Smooth muscle cell of the umbilical artery (primary cell): ENCODE data around the gene SIGLECL1. TPM values are rescaled to one million over a fixed set of nuclear protein-coding genes. Genes with fewer than 3 reads are reported as not detected.

Experiments
- total RNA-seq: library from RNA; depleted of rRNA; stranded (reverse); fragments of >200 nt; gene quantifications from 2 replicates; pipeline ENCODE4 v1.2.3, GENCODE V29; 2014

Gene SIGLECL1
- not detected in 2 replicates for total RNA-seq

DNA sequence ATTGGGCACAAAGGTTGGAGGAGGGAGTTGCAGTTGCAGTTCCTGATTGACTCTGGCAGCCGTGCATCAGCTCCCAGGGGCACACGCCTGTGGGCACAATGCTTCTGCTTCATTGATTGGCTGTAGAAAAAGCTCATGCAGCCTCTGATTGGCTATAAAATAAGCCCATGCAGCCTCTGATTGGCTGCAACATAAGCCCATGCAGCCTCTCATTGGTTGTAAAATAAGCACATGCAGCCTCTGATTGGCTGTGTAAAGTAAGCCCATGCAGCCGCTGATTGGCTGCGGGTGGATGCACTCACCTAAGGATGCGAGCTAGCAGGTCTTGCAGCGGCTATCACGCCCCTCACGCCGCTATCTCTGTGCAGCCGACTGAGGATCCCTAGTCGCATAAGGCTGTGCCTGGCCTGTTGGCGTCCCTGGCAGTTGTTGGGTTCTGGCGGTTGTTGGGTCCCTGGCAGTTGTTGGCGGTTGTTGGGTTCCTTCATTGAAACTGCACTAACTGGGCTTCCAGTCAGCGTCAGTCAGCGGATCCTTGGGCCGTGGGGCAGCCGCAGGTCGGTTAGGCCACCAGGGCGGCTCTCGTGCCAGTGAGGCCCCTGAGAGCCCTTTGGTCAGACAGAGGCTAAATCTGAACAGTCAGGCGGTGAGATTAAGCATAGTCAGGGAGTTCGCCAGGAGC lies at the start of gene SIGLECL1:
Gene SIGLECL1 (plus strand): TSS at position 295 of the 682 bp plus-strand sequence. CDS start 12,993 bp downstream, outside the sequence.

DNA sequence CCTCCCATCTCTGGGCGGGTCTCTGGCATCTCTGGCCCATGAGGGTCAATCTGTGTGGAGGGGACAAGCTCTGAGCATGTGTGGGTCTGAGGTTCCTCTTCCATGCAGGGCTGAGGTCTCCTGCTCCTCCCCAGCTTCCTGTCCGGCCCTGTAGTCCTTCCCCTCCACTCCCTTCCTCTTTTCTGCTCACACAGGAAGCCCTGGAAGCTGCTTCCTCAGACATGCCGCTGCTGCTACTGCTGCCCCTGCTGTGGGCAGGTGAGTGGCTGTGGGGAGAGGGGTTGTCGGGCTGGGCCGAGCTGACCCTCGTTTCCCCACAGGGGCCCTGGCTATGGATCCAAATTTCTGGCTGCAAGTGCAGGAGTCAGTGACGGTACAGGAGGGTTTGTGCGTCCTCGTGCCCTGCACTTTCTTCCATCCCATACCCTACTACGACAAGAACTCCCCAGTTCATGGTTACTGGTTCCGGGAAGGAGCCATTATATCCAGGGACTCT lies 25.9 kb upstream of the SIGLECL1 start, which contains the start of gene CD33:
Gene CD33 (plus strand): TSS at position 183 of the 496 bp plus-strand sequence. CDS start 39 bp downstream, at position 222.

DNA sequence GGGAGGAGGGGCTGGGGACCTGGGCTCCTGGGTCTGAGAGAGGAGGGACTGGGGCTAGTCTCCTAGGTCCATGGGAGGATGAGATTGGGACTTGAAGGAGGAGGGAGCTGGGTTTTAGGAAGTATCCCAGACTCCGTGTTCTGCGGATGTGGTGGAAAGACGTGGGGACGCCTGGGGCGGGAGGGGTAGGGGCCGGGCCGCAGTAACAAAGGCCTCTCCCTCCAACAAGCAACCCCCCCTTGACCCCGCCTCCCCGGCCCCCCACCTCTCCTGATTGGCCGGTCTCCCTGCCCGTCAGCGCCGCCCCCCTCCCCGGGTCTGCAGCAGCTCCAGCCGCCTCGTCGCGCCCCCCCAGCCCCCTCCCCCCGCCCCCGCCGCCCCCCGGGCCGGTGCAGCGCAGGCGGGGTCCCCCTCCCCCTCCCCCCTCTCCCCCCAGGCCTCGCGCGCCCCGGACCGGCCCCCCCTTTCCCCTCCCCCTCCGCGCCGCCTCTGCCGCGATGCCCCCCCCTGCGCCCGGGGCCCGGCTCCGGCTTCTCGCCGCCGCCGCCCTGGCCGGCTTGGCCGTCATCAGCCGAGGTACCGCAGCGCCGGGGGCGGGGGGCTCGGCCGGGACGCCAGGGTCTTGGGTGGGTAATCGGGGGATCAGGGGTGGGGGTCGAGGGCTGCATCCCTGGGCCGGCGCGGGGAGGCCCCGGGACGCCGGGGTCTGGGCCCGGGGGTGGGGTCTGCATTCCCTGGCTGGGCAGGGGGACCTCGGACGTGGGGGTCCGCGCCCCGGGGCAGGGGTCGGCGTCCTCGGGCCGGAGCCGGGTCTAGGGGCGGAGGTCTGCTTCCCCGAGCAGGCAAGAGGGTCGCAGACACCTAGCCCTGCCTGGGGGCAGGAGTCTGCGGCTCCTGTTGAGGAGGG lies 60.7 kb downstream of the SIGLECL1 start, which contains the start of gene IGLON5:
Gene IGLON5 (plus strand): TSS at position 294 of the 907 bp plus-strand sequence. CDS start 204 bp downstream, at position 498.

Other genes with a start within 250 kb of the SIGLECL1 start
- gene KLK8, start 249.5 kb upstream of the SIGLECL1 start, total RNA-seq = not detected in 2 replicates
- not detected in 2 replicates for gene KLK10, start 231.4 kb upstream of the SIGLECL1 start, total RNA-seq
- gene KLK11, start 224.5 kb upstream of the SIGLECL1 start, total RNA-seq = not detected in 2 replicates
- not detected in 2 replicates for gene KLK12, start 216.1 kb upstream of the SIGLECL1 start, total RNA-seq
- not detected in 2 replicates for gene KLK13, start 186.0 kb upstream of the SIGLECL1 start, total RNA-seq
- gene KLK14, start 168.2 kb upstream of the SIGLECL1 start, total RNA-seq = not detected in 2 replicates
- gene CTU1, start 142.7 kb upstream of the SIGLECL1 start, total RNA-seq = 8.6 and 8.7 TPM in 2 replicates
- gene SIGLEC9, start 126.2 kb upstream of the SIGLECL1 start, total RNA-seq = not detected in 2 replicates
- gene SIGLEC7, start 108.8 kb upstream of the SIGLECL1 start, total RNA-seq = not detected in 2 replicates
- gene CD33, start 26.0 kb upstream of the SIGLECL1 start, total RNA-seq = not detected in 2 replicates
- 0.05 TPM in 1 of 2 replicates, not detected in the other for gene IGLON5, start 60.6 kb downstream of the SIGLECL1 start, total RNA-seq
- gene VSIG10L, start 91.1 kb downstream of the SIGLECL1 start, total RNA-seq = 0.89 and 1.4 TPM in 2 replicates
- gene ETFB, start 115.3 kb downstream of the SIGLECL1 start, total RNA-seq = 58.8 and 149 TPM in 2 replicates
- gene CLDND2, start 117.9 kb downstream of the SIGLECL1 start, total RNA-seq = not detected in 2 replicates
- not detected in 2 replicates for gene NKG7, start 121.6 kb downstream of the SIGLECL1 start, total RNA-seq
- gene LIM2, start 136.9 kb downstream of the SIGLECL1 start, total RNA-seq = not detected in 2 replicates
- gene C19orf84, start 139.5 kb downstream of the SIGLECL1 start, total RNA-seq = not detected in 2 replicates
- gene SIGLEC10, start 166.6 kb downstream of the SIGLECL1 start, total RNA-seq = not detected in 2 replicates
- not detected in 2 replicates for gene SIGLEC8, start 207.4 kb downstream of the SIGLECL1 start, total RNA-seq
- not detected in 2 replicates for gene CEACAM18, start 227.5 kb downstream of the SIGLECL1 start, total RNA-seq